ENCODE measurements around the gene FAM210A. TPM values are rescaled to one million over a fixed set of nuclear protein-coding genes. Genes with fewer than 3 reads are reported as not detected.

FAM210A gene
- total and polyA plus RNA-seq, 2 of the 4 experiments (the other 2 are of a cell fraction) = 9.8 to 25.3 TPM

DNA sequence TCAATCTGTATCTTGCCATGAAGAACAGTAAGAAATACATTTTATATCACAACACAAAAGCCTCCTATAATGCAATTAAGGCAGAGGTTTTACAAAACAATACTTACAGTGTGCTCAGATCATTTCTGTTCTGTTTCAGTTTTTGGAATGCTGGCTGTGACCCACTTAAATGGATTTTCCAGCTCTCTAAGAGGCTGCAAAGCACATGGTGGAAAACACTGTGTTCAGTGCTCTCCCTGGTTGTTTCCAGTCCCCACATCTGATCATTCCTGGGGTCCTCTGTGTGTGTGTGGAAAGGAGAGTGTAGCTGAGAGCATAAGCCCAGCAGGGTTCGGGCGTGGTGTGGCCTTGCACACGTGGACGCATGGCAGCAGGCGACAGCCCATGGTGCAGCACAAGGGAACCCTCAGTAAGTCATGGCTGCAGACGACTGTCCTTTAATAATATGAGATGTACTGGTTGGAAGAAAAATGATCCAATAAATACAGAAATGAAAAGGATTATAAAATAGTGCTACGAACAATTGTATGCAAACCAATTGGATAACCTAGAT lies 95.6 kb downstream of the FAM210A start:
- H3K56ac ChIP-seq (ENCODE audit: extremely low read depth, insufficient read depth, low read length) = no peak overlapping the region
- H4K5ac ChIP-seq (ENCODE audit: low read depth, low read length) = no peak overlapping the region
- no peaks in the 10 kb centered on the region for H3K9me3 ChIP-seq (ENCODE audit: control insufficient read depth, insufficient read depth, low read length)
- no CpG with 5 or more reads among the region's 7 CpGs for WGBS, 2 experiments (ENCODE audit: extremely low coverage in 2 of 2, insufficient read length in 1 of 2)
- CTCF ChIA-PET = no interaction called here
- H3K36me3 ChIP-seq (ENCODE audit: control insufficient read depth, insufficient read depth, low read length) = no peaks in the 10 kb centered on the region
- no peak overlapping the region for H2BK20ac ChIP-seq (ENCODE audit: low read depth, low read length)
- no peak overlapping the region for H2BK120ac ChIP-seq (ENCODE audit: low read depth, low read length)
- H3K79me1 ChIP-seq (ENCODE audit: low read depth in 1 of 2, low read length in 2 of 2) = no peaks in the 10 kb centered on the region
- no peak overlapping the region for H2AK9ac ChIP-seq (replicated peaks; ENCODE audit: low read depth, low read length, poor library complexity)
- H2AK5ac ChIP-seq (ENCODE audit: low read depth, low read length) = no peak overlapping the region
- no peak overlapping the region for H3K4me2 ChIP-seq (ENCODE audit: low read depth, low read length)
- no peak overlapping the region for H3K4ac ChIP-seq (ENCODE audit: low read depth, low read length)
- no peak overlapping the region for H4K91ac ChIP-seq (ENCODE audit: insufficient read depth, low read depth, low read length)
- H3K9ac ChIP-seq (ENCODE audit: low read depth, low read length) = no peak overlapping the region
- H3K23ac ChIP-seq (ENCODE audit: low read depth, low read length) = no peak overlapping the region
- TF ChIP-seq ELK1 (IDR thresholded peaks at IDR 0.05; ENCODE audit: borderline replicate concordance, low read depth, low read length) = no peak
- no peak for TF ChIP-seq SMC3 (IDR thresholded peaks at IDR 0.05; ENCODE audit: low read depth, low read length)
- no peak for TF ChIP-seq RCOR1 (IDR thresholded peaks at IDR 0.05; ENCODE audit: insufficient replicate concordance, low read length)
- no peak for TF ChIP-seq MXI1 (IDR thresholded peaks at IDR 0.05; ENCODE audit: borderline replicate concordance, low read depth, low read length)
- TF ChIP-seq FOS (IDR thresholded peaks at IDR 0.05; ENCODE audit: low read depth, low read length) = no peak
- TF ChIP-seq MAZ (IDR thresholded peaks at IDR 0.05; ENCODE audit: borderline replicate concordance, low read depth, low read length) = no peak
- no peak for TF ChIP-seq RFX5 (IDR thresholded peaks at IDR 0.05; ENCODE audit: low read depth, low read length)
- no peak for TF ChIP-seq POLR2A (IDR thresholded peaks at IDR 0.05; ENCODE audit: low read depth, low read length)
- no peak for TF ChIP-seq NFE2L2 (IDR thresholded peaks at IDR 0.05; ENCODE audit: low read depth, low read length)
- TF ChIP-seq CTCF (conservative IDR thresholded peaks at IDR 0.05; ENCODE audit: low read depth, low read length) = no peak
- no peak for TF ChIP-seq MAFK (IDR thresholded peaks at IDR 0.05; ENCODE audit: low read depth, low read length)
- TF ChIP-seq CHD1 (IDR thresholded peaks at IDR 0.05; ENCODE audit: low read depth, low read length) = no peak
- no peak for TF ChIP-seq RAD21 (IDR thresholded peaks at IDR 0.05; ENCODE audit: low read length)
- POLR2A ChIA-PET (ENCODE audit: unreplicated experiment) = no interaction called here
- intact Hi-C loops (cut with micrococcal nuclease) (loop anchor here (1.0 to 5.0 kb wide), 5 partner anchors 72 to 903 kb away; no protein-coding TSS in a partner anchor), dilution Hi-C loops (cut with HindIII; ENCODE audit: low sequenced_read_pairs, unreplicated experiment) (no loop called here), in situ Hi-C loops (cut with MboI; ENCODE audit: low sequenced_read_pairs) (loop anchor here (25.0 kb wide), 2 partner anchors 618 to 868 kb away; no protein-coding TSS in a partner anchor)
- no peak overlapping the region for H2BK15ac ChIP-seq (ENCODE audit: low read depth, low read length)
- DNase-seq (no peak), ATAC-seq (ENCODE audit: low read depth) (no peak)
- H3K4me1 ChIP-seq (ENCODE audit: control insufficient read depth, insufficient read depth, low read length) = no peaks in the 10 kb centered on the region
- no peak overlapping the region for H4K8ac ChIP-seq (ENCODE audit: low read depth in 2 of 2, low read length in 2 of 2)
- H3K4me3 ChIP-seq (ENCODE audit: insufficient read depth, low read depth, low read length) = no peak overlapping the region
- no peaks in the 10 kb centered on the region for H4K20me1 ChIP-seq (ENCODE audit: insufficient read depth, low read length)
- H3K27ac ChIP-seq (ENCODE audit: insufficient read depth, low read length) = no peak overlapping the region
- no peak overlapping the region for H3K18ac ChIP-seq (ENCODE audit: low read depth, low read length)
- H2BK5ac ChIP-seq (ENCODE audit: low read depth, low read length, poor library complexity, severe bottlenecking) = no peak overlapping the region
- no TSS peak for BruUV-seq (replicated peaks)
- H3K9me1 ChIP-seq (ENCODE audit: insufficient read depth, low read length) = no peaks in the 10 kb centered on the region
- H2AFZ ChIP-seq (replicated peaks; ENCODE audit: low read length, poor library complexity) = no peak overlapping the region
- peaks cover 3% of the 10 kb centered on the region for H3K27me3 ChIP-seq (ENCODE audit: control insufficient read depth, insufficient read depth, low read length)
- no peak overlapping the region for H3K14ac ChIP-seq (replicated peaks; ENCODE audit: low read depth, low read length)

Data from IMR-90 (cell line).